ENCODE results near the gene NFIA. TPM values are rescaled to one million over a fixed set of nuclear protein-coding genes. Genes with fewer than 3 reads are reported as not detected.
A peak's percentile ranks its signal among the peaks of the same experiment; 100 is the strongest.

Gene NFIA
- polyA plus RNA-seq, 10 donors = 28.0 to 37.7 (median 32.4) TPM

DNA sequence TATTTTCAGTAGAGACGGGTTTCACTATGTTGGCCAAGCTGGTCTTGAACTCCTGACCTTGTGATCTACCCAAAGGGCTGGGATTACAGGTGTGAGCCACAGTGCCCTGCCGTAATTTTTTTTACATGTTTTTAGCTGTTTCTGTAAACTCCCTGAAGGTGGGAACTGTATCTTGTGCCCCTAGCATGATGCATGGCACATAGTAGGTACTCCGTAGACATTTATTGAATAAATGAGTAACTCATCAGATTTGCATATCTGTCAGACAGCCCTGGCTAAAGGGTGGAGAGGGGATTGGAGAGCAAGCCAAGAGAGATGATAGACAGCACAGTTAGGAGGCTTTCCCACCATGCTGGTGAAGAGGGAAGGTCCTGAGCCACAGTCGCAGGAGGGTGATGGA is 247.2 kb downstream of the NFIA start:
- DNase-seq = no peak

DNA sequence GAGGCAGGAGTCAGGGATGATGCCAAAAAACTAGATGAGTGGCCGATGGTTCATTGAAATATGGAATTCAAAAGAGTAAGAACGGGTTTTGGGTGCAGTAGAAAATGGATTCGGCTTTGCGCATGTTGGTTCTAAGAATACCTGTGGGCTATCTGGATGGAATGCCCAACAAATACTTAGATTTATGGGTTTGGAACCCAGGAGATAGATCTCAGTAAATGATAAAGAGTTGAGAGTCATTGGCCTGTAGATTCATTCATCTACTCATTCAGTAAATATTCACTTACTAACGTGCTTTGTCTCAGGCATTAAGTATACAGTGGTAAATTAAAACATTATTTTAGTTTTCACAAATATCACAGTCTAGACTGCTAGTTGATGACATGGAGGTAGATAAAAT is 247.7 kb downstream of the NFIA start:
- no peak for DNase-seq

DNA sequence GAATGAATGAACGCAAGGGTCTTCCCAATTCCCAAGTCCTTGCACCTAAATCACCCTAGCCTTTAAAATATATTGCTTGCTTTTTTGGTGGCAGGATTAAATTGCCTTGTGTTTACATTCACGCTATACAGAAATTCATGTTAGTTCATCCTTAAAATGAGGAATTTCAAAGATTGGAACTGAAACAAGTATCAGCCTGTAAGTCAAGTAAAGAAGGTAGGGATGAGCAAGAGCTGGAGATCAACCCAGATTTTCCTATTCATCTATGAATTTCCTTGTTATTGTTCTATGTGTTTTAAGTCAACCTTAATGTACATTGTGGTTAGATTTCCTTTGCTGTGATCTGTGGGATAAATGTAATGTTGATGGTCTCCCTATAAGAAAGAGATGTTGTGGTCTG is 248.2 kb downstream of the NFIA start:
- DNase-seq = no peak

DNA sequence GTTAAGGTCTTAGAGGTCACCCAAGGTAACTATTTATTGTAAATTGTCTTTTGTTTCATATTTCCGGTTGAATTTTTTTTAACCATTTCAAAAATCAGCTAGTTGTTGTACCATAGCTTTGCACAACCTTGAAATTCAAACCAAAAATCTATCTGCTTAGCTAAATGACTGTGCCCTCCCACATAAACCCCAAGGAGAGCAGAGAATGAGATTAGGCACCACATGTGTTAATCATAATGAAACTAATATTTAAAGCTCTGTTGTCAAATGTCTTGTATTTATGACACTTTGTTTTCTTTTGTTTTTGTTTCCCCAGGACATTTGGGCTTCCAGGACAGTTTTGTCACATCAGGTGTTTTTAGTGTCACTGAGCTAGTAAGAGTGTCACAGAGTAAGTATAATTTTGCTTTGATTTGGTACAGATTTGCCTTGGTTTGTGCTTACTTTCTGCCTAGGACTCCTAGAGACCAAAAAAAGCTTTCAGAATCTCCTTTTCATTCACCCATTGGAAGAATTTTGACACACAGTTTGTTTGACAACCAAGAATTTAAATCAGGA is 249.9 kb downstream of the NFIA start:
- no peak for DNase-seq

DNA sequence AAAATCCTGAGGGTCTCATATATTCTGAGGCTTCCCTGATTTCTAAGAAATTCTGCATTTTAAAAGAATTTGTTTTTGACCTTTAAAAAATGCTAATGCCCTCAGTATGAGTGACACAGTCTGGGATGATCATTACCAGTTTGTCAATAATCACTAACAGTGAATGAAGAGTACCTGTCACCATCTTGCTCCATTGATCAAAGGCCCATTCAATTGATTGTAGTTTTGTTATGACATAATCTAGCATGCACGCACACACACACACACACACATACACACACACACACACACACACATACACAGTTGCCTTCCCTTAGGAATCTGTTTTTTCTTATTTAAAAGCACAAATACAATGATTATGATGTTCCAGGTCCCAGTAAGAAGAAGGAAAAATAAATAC is 250.4 kb downstream of the NFIA start:
- DNase-seq = no peak

DNA sequence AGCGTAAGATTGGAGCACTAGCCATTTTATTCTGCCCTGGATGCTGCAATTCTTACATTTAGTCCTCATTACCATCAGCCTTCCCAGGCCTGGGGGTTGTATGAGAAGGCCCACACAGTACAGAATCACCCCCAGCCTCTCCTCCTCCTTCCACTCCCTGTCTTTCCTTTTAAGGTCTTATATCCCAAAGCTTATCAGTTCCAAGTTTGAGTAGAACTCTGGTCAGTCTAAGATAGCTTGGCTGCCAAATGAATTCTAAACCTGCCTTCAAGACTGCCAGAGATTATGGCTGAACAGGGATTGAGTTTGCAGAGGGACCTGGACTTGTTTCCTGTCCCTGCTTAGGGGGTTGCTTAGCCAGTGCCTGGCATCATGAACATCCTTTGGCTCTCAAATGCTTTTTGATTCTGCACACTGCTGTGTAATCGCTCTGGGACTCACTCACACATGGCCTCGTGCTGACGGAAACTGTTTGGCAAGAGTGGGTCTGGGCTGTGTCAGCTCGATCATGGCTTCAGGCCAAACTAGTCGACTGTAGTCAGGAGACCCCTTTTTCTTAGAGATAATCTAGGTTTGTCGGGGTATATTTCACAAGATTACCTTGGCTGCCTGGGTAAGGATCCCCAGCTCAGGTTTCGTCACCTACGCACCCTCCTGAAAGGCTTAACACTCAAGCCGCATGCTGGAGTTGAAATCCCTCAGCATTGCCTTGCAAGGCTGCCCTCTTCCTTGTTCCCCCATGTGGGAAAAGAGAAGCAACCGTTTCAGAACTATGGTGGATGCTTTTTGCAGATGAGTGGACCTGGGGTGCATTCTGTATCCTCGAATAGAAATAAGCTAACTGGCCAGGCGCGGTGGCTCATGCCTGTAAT is 252.6 kb downstream of the NFIA start:
- DNase-seq = peak in 1 of 3 donors; percentile 73

DNA sequence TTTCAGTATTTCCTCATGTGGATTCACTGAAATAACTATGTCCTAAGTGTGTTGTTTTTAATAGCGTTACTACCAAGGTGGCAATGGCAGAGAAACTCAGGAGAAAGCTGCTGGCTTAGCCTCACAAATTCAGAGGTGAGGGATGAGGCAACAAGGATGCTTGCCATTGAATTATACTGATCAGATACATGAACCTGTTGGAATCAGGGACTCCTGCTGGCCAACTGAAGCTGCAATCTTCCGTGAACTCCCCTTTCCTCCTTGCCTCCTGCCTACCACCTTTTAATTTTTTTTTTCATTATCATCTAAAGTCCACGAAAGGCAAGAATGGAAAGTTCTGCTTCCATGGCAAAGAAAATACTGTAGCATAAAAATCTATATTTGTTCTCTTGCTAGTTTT is 254.7 kb downstream of the NFIA start:
- peak in 1 of 3 donors; percentile 36 for DNase-seq

DNA sequence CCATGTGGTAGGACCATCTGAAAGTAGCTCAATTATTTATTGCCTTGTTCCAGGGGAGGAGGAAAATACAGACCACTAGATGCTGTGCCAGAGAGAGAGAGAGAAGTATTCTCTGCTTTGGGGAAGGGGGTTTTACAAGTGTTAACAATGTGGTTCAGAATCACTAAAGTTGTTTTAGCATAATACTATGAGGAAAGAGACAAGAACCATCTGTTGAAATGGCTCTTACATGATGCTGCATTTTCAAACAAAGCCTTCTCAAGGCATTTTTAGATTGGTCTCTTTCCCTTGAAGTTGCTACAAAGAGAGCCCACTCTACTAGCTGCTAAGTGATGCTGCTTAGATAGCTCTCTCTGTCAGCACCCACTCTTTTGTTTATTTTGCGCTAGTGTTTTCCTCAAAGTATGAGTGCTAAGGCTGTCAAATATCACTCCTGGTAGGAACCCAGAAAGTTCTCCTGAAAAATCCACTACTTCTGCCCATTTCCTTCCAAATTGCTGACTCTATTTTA is 255.1 kb downstream of the NFIA start:
- no peak for DNase-seq

DNA sequence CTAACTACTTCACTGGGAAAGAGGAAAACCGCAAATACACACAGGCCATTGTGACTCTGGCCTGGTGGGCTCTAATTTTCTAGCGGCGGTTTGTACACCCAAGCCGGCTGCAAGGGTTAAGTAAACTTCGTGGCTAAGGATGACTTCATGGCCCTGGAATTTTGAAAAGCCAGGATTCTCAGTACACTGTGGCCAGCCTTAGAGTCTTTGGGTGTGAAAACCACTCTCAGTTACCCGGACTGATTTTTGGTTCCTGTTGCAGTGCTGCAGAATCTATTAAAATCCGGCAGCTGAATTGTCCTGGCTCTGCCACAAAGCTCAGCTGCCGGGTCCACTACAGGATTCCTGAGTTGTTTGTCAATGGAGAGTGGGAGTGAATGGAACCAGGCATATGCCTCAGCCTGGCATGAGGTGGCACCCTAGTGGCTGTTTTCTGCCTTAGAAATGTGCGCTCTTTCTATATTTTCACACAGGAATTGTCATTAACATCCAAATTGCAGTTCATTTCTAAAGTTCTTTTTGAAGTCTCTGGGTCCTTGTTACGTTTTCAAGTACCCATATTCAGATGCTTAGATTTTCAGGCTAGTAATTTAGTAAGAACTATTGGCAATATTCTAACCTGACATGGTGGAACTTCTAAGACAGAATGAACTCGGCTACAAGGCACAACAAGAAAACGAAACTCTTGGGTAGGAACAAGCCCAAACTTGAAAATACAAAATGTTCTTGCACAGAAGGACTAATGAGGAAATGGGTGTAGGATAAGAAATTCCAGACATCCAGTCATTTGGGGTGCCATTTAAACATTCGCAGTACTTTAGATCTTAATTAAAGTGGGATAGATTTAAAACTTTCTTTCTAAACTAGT is 255.9 kb downstream of the NFIA start:
- DNase-seq = peak; percentile 73 to 86 (median 75)

DNA sequence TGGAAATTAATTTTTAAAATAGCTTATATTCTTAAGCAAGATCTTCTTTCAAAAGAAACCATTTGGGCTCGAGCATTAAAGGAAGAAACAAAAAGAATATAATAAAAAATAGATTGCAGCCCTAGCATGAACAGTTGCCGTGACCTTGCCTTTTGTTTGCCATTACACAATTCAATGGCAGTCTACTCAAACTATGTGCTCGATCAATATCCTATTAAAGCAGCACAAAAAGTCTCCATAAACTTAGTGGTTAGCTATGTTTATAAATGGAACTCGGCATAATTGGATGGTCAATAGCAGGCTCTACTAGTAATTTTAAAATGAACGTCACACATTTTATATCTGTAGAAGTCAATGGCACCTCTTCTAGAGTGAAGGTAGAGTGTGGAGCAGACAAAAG is 256.5 kb downstream of the NFIA start:
- no peak for DNase-seq

DNA sequence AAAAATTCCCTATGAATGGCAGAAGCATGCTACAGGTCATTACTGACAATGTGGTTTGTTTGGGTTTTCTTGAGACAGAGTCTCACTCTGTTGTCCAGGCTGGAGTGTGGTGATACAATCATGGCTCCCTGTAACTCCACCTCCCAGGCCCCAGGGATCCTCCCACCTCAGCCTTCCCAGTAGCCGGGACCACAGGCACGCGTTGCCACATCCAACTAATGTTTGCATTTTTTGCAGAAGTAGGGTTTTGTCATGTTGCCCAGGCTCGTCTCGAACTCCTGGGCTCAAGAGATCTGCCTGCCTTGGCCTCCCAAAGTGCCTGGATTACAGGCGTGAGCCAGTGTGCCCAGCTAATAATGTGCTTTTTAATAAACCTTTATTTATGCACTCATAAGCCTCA is 259.1 kb downstream of the NFIA start:
- no peak for DNase-seq

DNA sequence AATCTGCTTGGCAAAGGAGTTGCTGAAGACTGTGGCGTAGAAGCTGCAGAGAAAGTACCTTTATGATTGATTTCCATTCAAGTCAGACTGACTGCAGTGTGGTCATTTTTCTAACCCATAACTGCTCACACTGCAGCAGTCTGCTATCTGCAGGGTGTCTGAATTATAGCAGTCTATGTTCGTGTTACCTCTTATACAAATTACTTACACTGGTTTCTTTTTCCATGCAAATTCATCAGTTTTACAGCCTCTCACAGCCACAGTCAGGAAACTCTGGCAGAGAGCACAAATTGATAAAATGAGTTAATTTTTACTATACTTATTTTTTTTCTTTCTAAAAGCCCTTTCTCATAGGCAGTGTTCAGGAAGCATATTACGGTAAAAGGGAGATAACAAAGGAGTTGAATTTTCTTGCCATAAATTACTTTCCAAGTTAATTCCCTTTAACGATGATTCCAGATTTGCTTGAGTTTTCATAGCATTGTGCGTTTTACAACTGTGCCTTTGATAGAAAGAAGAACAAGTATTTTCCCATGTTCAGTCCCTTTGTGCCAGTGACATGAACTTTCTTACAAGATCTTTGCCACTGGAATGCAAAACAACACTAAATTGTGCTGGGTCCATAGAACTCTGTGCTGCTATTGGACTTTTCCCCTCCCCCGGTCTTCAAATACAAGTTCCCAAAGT is 261.5 kb downstream of the NFIA start:
- DNase-seq = peak in 1 of 3 donors; percentile 60

DNA sequence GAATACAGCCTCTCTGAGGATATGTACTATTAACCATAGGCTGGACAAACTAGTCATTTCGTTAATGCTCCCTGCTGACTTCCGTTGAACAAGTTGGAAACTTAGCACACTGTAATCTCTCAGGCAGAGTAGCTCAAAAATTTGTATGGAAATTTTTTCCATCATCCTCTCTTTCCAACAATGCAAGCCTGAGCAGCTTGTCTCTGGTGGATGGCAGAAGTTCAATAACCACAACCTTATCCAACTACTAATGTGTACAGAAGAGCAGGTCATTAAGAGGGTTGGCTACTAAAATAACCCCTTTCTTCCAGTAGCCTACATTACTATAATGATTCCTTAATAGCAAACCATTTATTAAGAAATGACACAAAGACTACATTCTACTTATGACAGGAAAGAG is 262.3 kb downstream of the NFIA start:
- DNase-seq = peak in 1 of 3 donors; percentile 63

DNA sequence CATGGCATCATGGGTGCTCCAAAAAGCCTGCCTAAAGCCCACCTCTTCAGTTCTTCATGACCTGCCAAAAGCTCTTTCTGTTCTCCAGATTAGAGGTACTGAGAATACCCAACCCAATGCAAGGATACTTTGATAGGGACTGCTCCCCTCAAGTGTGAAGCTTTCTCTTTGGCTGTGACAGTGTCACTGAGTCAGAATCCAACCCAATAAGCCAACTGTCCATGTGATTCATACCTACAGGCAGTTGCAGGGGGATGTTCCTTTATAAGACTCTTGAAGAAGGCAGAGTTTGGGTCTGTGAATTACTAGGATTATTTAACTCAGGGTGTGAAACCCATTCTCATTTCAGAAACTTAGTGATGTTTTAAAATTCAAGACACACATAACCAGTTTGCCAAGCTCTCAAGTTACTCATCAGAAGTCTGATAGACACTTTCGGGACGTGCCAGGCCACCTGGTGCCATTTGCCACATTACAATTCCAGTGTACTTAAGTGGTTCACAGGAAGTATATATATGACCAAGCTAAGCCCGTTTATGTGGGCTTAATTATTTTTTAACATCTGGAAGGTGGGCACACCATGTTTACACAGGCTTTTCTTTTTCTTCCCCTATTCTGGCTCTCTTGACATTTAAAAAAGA is 265.8 kb downstream of the NFIA start:
- no peak for DNase-seq

DNA sequence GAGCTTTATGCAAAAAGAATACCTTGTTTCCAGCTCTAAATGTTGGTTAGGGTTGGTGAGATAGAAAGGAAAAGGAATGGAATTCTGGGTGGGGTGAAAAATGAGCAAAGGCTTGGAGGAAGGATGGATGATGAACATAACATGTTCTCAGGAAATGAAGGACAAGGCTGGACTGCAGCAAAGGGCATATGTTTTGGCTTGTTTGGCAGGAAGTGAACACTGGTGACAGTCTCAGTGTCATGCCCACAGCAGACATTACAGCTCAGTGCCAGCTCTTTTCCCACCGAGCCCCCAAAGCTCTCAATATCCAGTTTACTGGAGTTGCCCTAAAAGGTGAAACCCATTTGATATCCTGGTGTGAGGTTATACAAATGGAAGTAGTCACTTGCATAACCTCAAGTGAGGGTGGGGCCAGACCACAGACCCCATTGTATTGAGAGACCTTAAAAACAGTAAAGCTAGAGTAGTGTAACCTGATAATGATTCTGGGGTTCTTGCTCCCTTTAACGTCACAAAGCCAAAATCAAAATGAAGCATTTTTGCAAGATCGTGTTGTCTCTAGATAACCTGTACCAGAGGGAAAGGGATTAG is 270.6 kb downstream of the NFIA start:
- no peak for DNase-seq

DNA sequence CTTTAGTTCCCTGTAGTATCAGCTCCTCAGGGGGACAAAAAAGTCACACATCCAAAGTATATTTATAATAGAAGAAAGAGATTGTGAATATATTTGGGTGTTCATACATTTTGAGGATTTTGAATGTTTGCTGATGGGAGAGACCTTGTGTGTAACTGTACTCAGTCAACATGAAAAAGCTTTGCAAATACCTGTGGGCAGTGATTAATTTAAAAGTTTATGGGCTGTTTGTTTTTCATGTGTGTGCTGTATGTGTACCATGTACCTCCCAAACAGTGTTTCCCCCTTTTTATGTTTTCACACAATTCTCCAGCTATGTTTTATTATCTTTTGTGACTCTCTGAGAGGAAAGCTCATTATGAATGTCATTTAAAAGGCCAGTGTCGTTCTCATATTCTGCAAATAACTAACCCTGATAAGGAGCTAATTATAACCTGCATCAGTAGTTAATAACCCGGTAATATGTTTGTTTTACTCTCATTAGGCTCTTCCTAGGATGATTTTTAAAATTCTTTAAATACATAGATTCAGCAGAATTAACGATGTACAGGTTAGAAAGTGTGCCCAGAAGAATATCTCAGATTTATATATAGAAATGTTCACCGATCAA is 271.5 kb downstream of the NFIA start:
- no peak for DNase-seq

DNA sequence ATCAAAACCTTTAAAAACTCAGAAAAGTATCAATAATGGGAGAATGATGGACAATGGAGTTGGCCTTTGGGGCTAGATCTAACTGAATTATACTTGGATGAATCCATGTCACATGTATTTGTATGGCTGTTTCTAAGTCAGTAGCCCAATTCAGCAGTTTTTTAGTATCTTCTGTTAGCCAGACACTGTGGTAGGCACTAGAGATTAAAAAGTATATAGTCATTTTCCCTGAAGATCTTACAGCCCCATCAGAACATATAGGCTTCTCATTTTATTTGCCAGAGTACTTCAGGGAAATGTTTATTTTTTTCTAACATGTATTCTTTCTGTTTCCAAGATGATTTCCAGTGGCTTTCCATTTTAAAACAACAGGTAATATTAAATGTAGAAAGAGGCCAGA is 273.7 kb downstream of the NFIA start:
- DNase-seq = no peak

DNA sequence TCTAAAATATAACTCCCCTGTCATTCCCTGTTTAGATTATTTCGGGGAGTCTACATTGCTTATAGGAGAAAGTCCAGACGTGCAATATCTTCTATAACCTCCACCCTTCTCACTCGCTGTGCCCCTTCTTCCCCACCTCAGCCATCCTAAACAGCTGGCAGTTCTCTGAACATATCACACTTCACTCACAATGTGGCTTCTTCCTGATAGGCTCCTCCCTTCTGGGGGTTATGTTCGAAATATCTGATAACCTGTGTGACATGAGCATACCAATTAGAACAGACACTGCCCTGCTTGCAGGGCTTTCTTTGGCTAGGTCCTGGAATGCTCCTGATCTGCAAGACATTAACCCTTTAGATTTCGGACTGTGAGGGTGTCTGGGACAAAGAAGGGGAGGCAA is 274.6 kb downstream of the NFIA start:
- no peak for DNase-seq

DNA sequence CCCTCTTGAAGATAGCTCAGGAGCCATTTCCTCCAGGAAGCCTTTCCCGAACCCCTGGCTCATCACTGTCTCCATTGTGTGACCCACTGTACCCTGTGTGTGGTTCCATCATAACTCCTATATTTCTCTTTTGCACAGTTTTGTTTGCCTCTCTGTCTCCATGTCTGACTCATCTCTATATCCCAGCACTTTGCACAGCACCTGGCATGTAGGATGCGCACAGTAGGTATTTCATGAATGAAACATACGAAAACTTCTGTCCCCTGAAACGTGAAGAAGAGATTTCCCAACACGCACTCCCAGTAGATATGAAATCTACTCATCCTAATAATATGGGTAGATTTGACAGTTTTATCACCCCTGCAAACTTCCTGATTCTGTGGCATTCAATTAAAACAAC is 275.2 kb downstream of the NFIA start:
- no peak for DNase-seq

DNA sequence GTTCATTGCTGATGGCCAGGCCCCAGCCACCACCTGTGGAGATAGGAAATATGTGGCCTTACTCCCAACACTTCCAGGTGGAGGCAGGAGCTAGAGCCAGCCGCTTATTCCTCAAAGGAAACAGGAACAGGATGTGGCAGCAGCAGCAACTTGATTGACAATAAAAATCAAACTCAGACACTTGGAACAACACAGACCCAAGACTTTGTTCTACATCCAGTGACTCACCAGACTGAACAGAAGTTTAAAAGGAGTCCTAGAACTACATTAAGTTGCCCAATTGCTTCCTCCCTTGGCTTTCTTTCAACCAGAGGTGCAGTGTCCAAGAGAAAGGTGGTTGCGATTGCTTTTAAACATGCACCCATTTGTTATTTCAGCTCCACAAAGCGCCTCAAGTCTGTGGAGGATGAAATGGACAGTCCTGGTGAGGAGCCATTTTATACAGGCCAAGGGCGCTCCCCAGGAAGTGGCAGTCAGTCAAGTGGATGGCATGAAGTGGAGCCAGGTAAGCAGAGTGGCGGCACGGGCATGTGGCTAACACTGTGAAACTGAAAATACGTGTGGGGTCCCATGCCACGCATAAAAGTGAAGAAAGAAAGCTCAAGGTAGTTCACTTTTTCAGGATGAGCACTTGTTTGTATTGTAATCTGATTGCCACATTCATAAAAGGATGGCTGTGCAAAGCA is 276.6 kb downstream of the NFIA start:
- no peak for DNase-seq

Measured in muscle of back (tissue), 11 donors.